Parathyroid adenoma (tissue), 2 donors: ENCODE measurements around the gene CERK.
"Not testable (repeated sequence)": the region's sequence is repeated elsewhere in the genome, so short reads cannot be mapped to it uniquely, and the experiment has no call there.

Experiments used
- H2AFZ ChIP-seq: fragments of 300-600 bp; sonication (generic); one replicate; pipeline ENCODE4 v1.7.0; 2017; ENCODE audit warnings: antibody characterized with exemption, mild to moderate bottlenecking
- H3K27ac ChIP-seq: fragments of 300-600 bp; sonication (generic); one replicate; pipeline ENCODE4 v1.7.0; 2017
- H3K27me3 ChIP-seq: fragments of 300-600 bp; sonication (generic); one replicate; pipeline ENCODE4 v1.7.0; 2017; ENCODE audit warnings: low read length; ENCODE audit not compliant: control insufficient read depth, insufficient read depth
- H3K36me3 ChIP-seq: fragments of 300-600 bp; sonication (generic); one replicate; pipeline ENCODE4 v1.7.0; 2017; ENCODE audit warnings: low read length; ENCODE audit not compliant: control insufficient read depth, insufficient read depth
- H3K4me1 ChIP-seq: fragments of 300-600 bp; sonication (generic); one replicate; pipeline ENCODE4 v1.7.0; 2017; ENCODE audit warnings: control low read depth
- H3K4me2 ChIP-seq: fragments of 300-600 bp; sonication (generic); one replicate; pipeline ENCODE4 v1.7.0; 2017; ENCODE audit warnings: low read length
- H3K4me3 ChIP-seq: fragments of 300-600 bp; sonication (generic); one replicate; pipeline ENCODE4 v1.7.0; 2017; ENCODE audit warnings: low read depth, low read length
- H3K79me2 ChIP-seq: fragments of 300-600 bp; sonication (generic); one replicate; pipeline ENCODE4 v1.7.0; 2017; ENCODE audit warnings: control low read depth
- H3K9ac ChIP-seq: fragments of 300-600 bp; sonication (generic); one replicate; pipeline ENCODE4 v1.7.0; 2017; ENCODE audit warnings: mild to moderate bottlenecking
- H3K9me3 ChIP-seq: fragments of 300-600 bp; sonication (generic); one replicate; pipeline ENCODE4 v1.7.0; 2017; ENCODE audit warnings: low read length; ENCODE audit not compliant: control insufficient read depth
- CTCF ChIP-seq: fragments of 300-600 bp; sonication (generic); IDR thresholded peaks from one replicate; pipeline ENCODE4 v1.7.0; 2017; ENCODE audit warnings: antibody characterized with exemption, mild to moderate bottlenecking
- donor health status: primary hyperparathyroidism.

The CERK gene

GRCh38 chr22:46737976-46738646 lies at the start of gene CERK:
Gene CERK (minus strand): TSS chr22:46738252. CDS start chr22:46738148, 104 bp downstream.
- TF ChIP-seq CTCF: no peak
- Histone ChIP-seq H3K4me2 (peak within 1 kb of the TSS; percentile 98), H3K4me1 (peaks cover 13% of the 10 kb centered on the region)

GRCh38 chr22:46783721-46784120 lies 45.7 kb upstream of the CERK start:
- no peak overlapping the region for H3K27ac ChIP-seq
- TF ChIP-seq CTCF: no peak
- H3K79me2 ChIP-seq: peaks cover 2% of the 10 kb centered on the region
- no peaks in the 10 kb centered on the region for H3K4me1 ChIP-seq
- H3K36me3 ChIP-seq: no peaks in the 10 kb centered on the region
- H3K4me2 ChIP-seq: no peak overlapping the region
- no peak overlapping the region for H3K4me3 ChIP-seq
- H2AFZ ChIP-seq: no peak overlapping the region
- H3K9me3 ChIP-seq: no peaks in the 10 kb centered on the region
- no peak overlapping the region for H3K9ac ChIP-seq
- H3K27me3 ChIP-seq: no peaks in the 10 kb centered on the region

More at GRCh38 chr22:46737976-46738646, at the start of gene CERK:
- peak within 1 kb of the TSS; percentile 83 for H2AFZ ChIP-seq
- no peaks in the 10 kb centered on the region for H3K27me3 ChIP-seq
- H3K4me3 ChIP-seq: peak within 1 kb of the TSS; percentile 68
- no peaks in the 10 kb centered on the region for H3K79me2 ChIP-seq
- no peak within 1 kb of the TSS for H3K27ac ChIP-seq
- peak within 1 kb of the TSS; percentile 35 for H3K9ac ChIP-seq
- no peaks in the 10 kb centered on the region for H3K36me3 ChIP-seq
- H3K9me3 ChIP-seq: no peaks in the 10 kb centered on the region

GRCh38 chr22:46782200-46782599 lies 44.1 kb upstream of the CERK start:
- not testable (repeated sequence) for H3K9me3 ChIP-seq, H3K27me3 ChIP-seq, H3K79me2 ChIP-seq, H3K9ac ChIP-seq, H3K27ac ChIP-seq, H3K4me3 ChIP-seq, H3K36me3 ChIP-seq, H3K4me1 ChIP-seq, H3K4me2 ChIP-seq, H2AFZ ChIP-seq

- no peak overlapping the region for H2AFZ ChIP-seq
- H3K27ac ChIP-seq: no peak overlapping the region
- H3K9me3 ChIP-seq: no peaks in the 10 kb centered on the region
- no peaks in the 10 kb centered on the region for H3K4me1 ChIP-seq
- H3K9ac ChIP-seq: no peak overlapping the region
- H3K36me3 ChIP-seq: no peaks in the 10 kb centered on the region
- peaks cover 8% of the 10 kb centered on the region for H3K79me2 ChIP-seq
- TF ChIP-seq CTCF: no peak
- no peaks in the 10 kb centered on the region for H3K27me3 ChIP-seq
- H3K4me3 ChIP-seq: no peak overlapping the region
- H3K4me2 ChIP-seq: no peak overlapping the region
Measured at GRCh38 chr22:46781291-46781690, 43.2 kb upstream of the CERK start.

- no peak overlapping the region for H3K4me2 ChIP-seq
- H3K27ac ChIP-seq: no peak overlapping the region
- no peaks in the 10 kb centered on the region for H3K9me3 ChIP-seq
- H3K9ac ChIP-seq: no peak overlapping the region
- TF ChIP-seq CTCF: no peak
- H2AFZ ChIP-seq: no peak overlapping the region
- H3K79me2 ChIP-seq: peaks cover 14% of the 10 kb centered on the region
- H3K4me1 ChIP-seq: no peaks in the 10 kb centered on the region
- H3K4me3 ChIP-seq: no peak overlapping the region
- no peaks in the 10 kb centered on the region for H3K36me3 ChIP-seq
- no peaks in the 10 kb centered on the region for H3K27me3 ChIP-seq
Measured at GRCh38 chr22:46780453-46780852, 42.4 kb upstream of the CERK start.
